SK-N-SH treated with all-trans-retinoic acid at 6 μM for 48 hours (cell line): ENCODE results near the gene SERGEF.

Source experiments
- ARNTL ChIP-seq: fragments of 450-650 bp; formaldehyde crosslinking; IDR thresholded peaks from 2 replicates; pipeline ENCODE4 v1.5.0; 2020; ENCODE audit warnings: low read depth, mild to moderate bottlenecking, moderate library complexity, borderline replicate concordance
- GLIS3 ChIP-seq: fragments of 250-450 bp; sonication (Bioruptor Pico); IDR thresholded peaks from 2 replicates; pipeline ENCODE4 v1.5.0; 2020; ENCODE audit warnings: mild to moderate bottlenecking, moderate library complexity
- OSR1 ChIP-seq: fragments of 250-450 bp; sonication (Bioruptor Pico); IDR thresholded peaks from 2 replicates; pipeline ENCODE4 v1.8.0; 2022; ENCODE audit warnings: moderate library complexity, mild to moderate bottlenecking, inconsistent platforms
- ZC3H10 ChIP-seq: fragments of 250-450 bp; sonication (Bioruptor Pico); IDR thresholded peaks from 2 replicates; pipeline ENCODE4 v1.5.1; 2021; ENCODE audit warnings: mild to moderate bottlenecking, moderate library complexity

- TF ChIP-seq GLIS3 (CRISPR knock-in tag) (no peak), ARNTL (CRISPR knock-in tag) (no peak), OSR1 (no peak), ZC3H10 (no peak)
Measured at GRCh38 chr11:17958446-17958845, 54.4 kb downstream of the SERGEF start.
